IPS-11a (cell line): ENCODE results near the gene ZDHHC11B.

ENCODE experiments used
- H3K4me3 ChIP-seq: one replicate; pipeline ENCODE4 v1.5.1; 2013; ENCODE audit warnings: low read depth, low read length, control low read depth

Gene ZDHHC11B

DNA sequence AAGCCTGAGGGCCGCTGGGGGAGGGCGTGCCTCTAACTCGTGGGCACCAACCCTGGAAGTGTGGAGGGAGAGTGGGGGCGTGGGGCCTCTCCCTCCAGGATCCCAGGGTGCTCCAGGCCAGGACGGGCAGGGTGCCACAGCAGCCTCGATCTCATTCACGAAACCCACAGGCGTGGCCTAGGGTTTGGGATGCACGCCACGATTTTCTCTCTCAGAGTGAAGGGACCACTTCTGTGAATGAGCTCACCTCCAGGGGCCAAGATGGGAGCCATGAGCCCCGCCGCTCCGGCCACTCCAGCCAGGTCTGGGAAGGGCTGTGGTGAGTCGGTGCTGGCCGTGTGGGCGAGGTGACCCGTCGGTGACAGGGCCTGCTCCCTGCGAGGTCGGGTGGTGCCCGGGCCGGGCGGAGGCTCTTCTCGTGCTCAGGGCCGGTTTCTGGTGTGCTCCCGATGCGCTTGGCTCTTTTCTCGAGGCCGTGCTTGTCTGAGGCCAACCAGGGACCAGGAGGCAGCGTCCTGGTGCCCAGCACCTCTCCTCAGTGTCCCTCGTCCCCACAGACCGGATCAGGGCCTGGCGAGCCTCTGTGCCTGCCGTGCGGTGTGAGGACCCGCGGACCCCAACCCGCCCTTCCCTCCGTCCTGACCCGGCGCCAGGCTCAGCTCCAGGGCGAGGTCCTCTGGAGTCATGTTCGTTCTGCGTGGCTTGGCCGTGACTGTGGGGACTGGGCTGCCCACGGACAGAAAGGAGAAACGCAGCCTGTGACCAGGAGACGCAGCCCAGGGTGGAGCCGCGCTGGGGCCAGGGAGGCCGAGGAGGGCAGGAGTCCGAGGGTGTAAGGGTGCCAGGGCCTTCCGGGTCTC, 122.4 kb downstream of the ZDHHC11B start:
- no peak overlapping the region for H3K4me3 ChIP-seq

DNA sequence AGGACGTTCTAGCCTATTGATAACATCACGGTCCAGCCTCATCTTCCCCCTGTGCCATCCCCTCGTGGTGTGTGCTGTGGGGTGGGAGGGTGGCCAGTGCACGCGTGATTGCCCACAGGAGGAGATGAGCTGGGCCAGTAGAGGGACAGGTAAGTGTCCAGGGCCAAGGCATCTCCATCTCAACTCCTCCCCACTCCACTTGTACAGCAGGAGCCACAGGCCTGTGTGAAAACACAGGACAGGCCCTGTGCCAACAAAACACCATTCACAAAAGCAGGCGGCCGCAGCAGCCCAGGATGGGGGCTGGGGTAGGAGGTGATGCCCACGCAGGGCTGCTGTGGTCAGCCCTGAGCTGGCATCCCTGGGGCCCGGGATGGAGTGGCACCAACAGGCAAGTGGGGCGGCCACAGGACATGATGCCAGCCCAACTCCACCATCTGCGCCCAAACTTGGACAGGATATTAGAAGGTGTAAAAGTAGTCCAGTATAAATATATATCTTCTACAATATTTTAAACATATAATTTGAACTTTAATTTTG, 124.0 kb downstream of the ZDHHC11B start:
- H3K4me3 ChIP-seq = no peak overlapping the region
